Heart left ventricle (tissue), 16 donors: ENCODE results near the gene MARCHF10. TPM values are rescaled to one million over a fixed set of nuclear protein-coding genes. Genes with fewer than 3 reads are reported as not detected.

Experiments
- ATAC-seq, 4 donors: fragments of 200-7000 bp; cut with Tn5 transposase; one replicate each; pipeline ENCODE4 v1.9.1; 2020 to 2022; ENCODE audit warnings: moderate library complexity in 4 of 4, mild to moderate bottlenecking in 3 of 4, moderate number of reproducible peaks in 1 of 4
- DNase-seq, 5 donors: peaks; one replicate each; pipeline ENCODE4 v3.0.0-alpha.2; 2020
- H3K27ac ChIP-seq, 12 donors: fragments of 200-600 bp; sonication (generic) in 4 of 12; one replicate each; pipeline versions ENCODE4 v1.5.0 to v1.8.0; 2016 to 2022; ENCODE audit warnings: mild to moderate bottlenecking in 2 of 12
- H3K27me3 ChIP-seq, 9 donors: fragments of 200-600 bp; sonication (generic) in 2 of 9; one replicate each; pipeline versions ENCODE4 v1.5.1 to v1.8.0; 2016 to 2022; ENCODE audit warnings: mild to moderate bottlenecking in 3 of 9
- H3K36me3 ChIP-seq, 9 donors: fragments of 200-600 bp; sonication (generic) in 2 of 9; one replicate each; pipeline versions ENCODE4 v1.5.0 to v1.8.0; 2018 to 2022; ENCODE audit warnings: mild to moderate bottlenecking in 2 of 9
- H3K4me1 ChIP-seq, 12 donors: fragments of 200-600 bp; sonication (generic) in 4 of 12; one replicate each; pipeline versions ENCODE4 v1.5.0 to v1.8.0; 2016 to 2022; ENCODE audit warnings: mild to moderate bottlenecking in 3 of 12
- H3K4me3 ChIP-seq, 12 donors: fragments of 200-600 bp; sonication (generic) in 4 of 12; one replicate each; pipeline versions ENCODE4 v1.5.0 to v1.8.0; 2017 to 2022; ENCODE audit warnings: mild to moderate bottlenecking in 9 of 12, moderate library complexity in 4 of 12
- H3K9me3 ChIP-seq, 12 donors: fragments of 200-600 bp; sonication (generic) in 4 of 12; one replicate each; pipeline versions ENCODE4 v1.5.0 to v1.8.0; 2016 to 2022; ENCODE audit warnings: mild to moderate bottlenecking in 1 of 12
- CTCF ChIP-seq, 12 donors: fragments of 200-600 bp; sonication (generic) in 4 of 12; IDR thresholded peaks; one replicate each; pipeline versions ENCODE4 v1.5.0 to v1.8.0; 2018 to 2022; ENCODE audit warnings: antibody characterized with exemption in 12 of 12, mild to moderate bottlenecking in 5 of 12
- POLR2A ChIP-seq, 2 donors: fragments of 450-650 bp; IDR thresholded peaks; one replicate each; pipeline ENCODE4 v1.6.1; 2017; ENCODE audit warnings: antibody characterized with exemption in 2 of 2, mild to moderate bottlenecking in 2 of 2, moderate library complexity in 2 of 2
- WGBS, 4 donors: extraction: QIAGEN DNeasy Blood & Tissue Kit in 2 of 4; methylation state at CpG; one replicate each; pipeline versions ENCODE4 v1.1.5 to v1.1.7; 2013 to 2018; 5-methylcytosine and 5-hydroxymethylcytosine counted together
- intact Hi-C, 10 donors: fragments of 100-400 bp; cut with DNase I; formaldehyde crosslinking; loops; one replicate each; pipeline versions ENCODE4 v1.11.1 to v1.14.2; 2022
- polyA plus RNA-seq, 2 donors: library from polyadenylated mRNA; stranded (reverse); fragments of 200-250 nt; gene quantifications; one replicate each; pipeline ENCODE4 v1.2.3, GENCODE V29; 2013
- total RNA-seq, 9 donors: library from RNA; depleted of rRNA in 2 of 9; stranded (reverse); fragments of >200 nt in 2 of 9; fragmentation: NEBNext Ultra II Directional in 3 of 9; extraction: Animal tissue kit (Norgen Biotek cat#: 25700) in 3 of 9; gene quantifications; one replicate each; pipeline versions ENCODE4 v1.1.0 to v1.2.4, GENCODE V29; 2016 to 2023
- donor health status: ischemic (EF 13 %, LVEDD 7.1; RV severe dilation, severe dysfunction).
- donor health status: healthy with polysubstance abuse.
- donor health status: DM: no; HTN: yes; CAD: no.
- donor health status: DM: no; HTN: no; CAD: no.
- donor health status: ischemic (EF 25% LVEDD 6.9; RV normal size, moderate dysfunction).
- donor health status: ischemic (EF 25% LVEDD 5.7; RV mildly dilated, moderate dysfunction).
- donor health status: healthy.
- donor health status: DM: yes; HTN: yes; CAD: no.
- donor health status: ischemic (EF 35%, LVEDD 5.7; RV mildly dilated, moderate dysfunction).
- donor health status: nonischemic (EF 11% LVEDD 7.7; RV severe dilation, severe dysfunction).
- donor health status: DM: yes; HTN: yes; CAD: no.
- donor health status: PGD.
- donor health status: ischemic (EF 29% LVEDD 5.4; RV normal size, mild dysfunction).
- donor health status: nonischemic (EF 23%, LVEDD 6.1; RV moderate dilation, normal function).

The MARCHF10 gene
- total and polyA plus RNA-seq, 11 donors: not detected

DNA sequence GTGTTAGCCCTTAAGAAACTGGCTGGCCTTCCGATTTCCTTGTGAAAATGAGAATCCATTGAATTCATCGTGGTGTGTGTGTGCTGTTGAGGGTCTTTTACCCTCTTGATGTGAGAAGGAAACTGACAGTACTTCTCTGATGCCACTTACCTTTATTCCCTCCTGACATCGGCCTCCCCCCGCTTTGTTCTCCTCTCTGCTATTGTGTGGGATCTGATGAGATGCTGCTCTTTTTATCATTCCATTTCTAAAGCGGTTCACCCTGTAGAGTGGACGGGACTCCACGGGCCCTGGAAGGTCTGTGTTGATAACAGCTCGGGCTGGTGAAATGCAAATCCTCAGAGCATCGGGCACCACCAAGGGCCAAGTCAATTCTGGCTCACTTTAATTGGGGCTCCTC is 69.8 kb downstream of the MARCHF10 start:
- Histone ChIP-seq H3K4me1 (no peaks in the 10 kb centered on the region), H3K27ac (no peak overlapping the region), H3K27me3 (no peaks in the 10 kb centered on the region), H3K4me3 (no peak overlapping the region), H3K9me3 (no peaks in the 10 kb centered on the region), H3K36me3 (no peaks in the 10 kb centered on the region)
- TF ChIP-seq CTCF (IDR thresholded peaks at IDR 0.05) (no peak), POLR2A (IDR thresholded peaks at IDR 0.05) (no peak)
- ATAC-seq (no peak), DNase-seq (no peak)
- 79 to 91% (median 86%) methylated on average over 9 of the region's 9 CpGs for WGBS, 4 donors
- intact Hi-C loops: no loop called here

- H3K4me3 ChIP-seq: no peak overlapping the region
- 87 to 92% (median 92%) methylated on average over 8 of the region's 8 CpGs for WGBS, 4 donors
- TF ChIP-seq POLR2A (IDR thresholded peaks at IDR 0.05) (no peak), CTCF (IDR thresholded peaks at IDR 0.05) (no peak)
Observed at GRCh38 chr17:62737513-62737912, 70.6 kb downstream of the MARCHF10 start.

DNA sequence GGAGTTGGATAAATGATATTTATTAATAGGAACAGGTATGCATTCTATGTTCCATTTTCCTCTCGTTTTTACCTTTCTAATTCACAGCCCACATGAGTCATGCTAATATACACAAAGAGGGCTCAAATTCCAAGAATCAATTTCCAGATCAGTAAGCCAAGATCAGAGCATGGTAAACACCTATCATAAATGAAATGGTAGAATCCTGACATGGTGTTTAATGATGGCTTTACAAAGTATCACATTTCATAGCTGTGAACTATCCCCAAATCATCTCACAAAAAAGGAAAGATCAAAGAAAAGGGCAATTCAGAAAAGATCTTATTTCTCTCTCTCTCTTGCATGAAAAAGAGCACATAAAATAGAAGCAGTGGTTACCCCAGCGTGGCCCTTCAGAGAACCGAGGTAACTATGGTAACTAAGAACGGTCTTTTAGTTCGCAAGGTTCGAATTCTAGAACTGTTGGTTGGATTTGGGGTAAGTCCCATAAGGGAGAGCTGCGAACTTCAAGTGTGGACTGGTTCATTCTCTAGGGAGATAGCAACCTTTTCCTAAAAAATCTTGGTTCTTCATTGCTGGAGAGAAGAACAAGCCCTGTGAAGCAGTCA is 73.0 kb downstream of the MARCHF10 start:
- no peaks in the 10 kb centered on the region for H3K27me3 ChIP-seq
- no peaks in the 10 kb centered on the region for H3K9me3 ChIP-seq
- ATAC-seq (no peak), DNase-seq (no peak)
- no peak for TF ChIP-seq POLR2A (IDR thresholded peaks at IDR 0.05)
- no peak for TF ChIP-seq CTCF (IDR thresholded peaks at IDR 0.05)
- no peaks in the 10 kb centered on the region for H3K4me1 ChIP-seq
- no peak overlapping the region for H3K27ac ChIP-seq
- intact Hi-C loops: no loop called here
- 87 to 90% (median 88%) methylated on average over 7 of the region's 7 CpGs for WGBS, 4 donors
- no peak overlapping the region for H3K4me3 ChIP-seq
- no peaks in the 10 kb centered on the region for H3K36me3 ChIP-seq

More at GRCh38 chr17:62737513-62737912, 70.6 kb downstream of the MARCHF10 start:
- intact Hi-C loops: no loop called here
- DNase-seq: no peak
- H3K27ac ChIP-seq: no peak overlapping the region
- ATAC-seq: no peak
- no peaks in the 10 kb centered on the region for H3K9me3 ChIP-seq
- no peaks in the 10 kb centered on the region for H3K36me3 ChIP-seq
- no peaks in the 10 kb centered on the region for H3K27me3 ChIP-seq
- H3K4me1 ChIP-seq: no peaks in the 10 kb centered on the region

GRCh38 chr17:62732125-62732524 is 76.0 kb downstream of the MARCHF10 start:
- H3K36me3 ChIP-seq: no peaks in the 10 kb centered on the region
- no peak for DNase-seq
- H3K27ac ChIP-seq: no peak overlapping the region
- 87 to 91% (median 91%) methylated on average over 5 of the region's 5 CpGs for WGBS, 4 donors
- H3K4me3 ChIP-seq: no peak overlapping the region
- intact Hi-C loops: no loop called here
- TF ChIP-seq POLR2A (IDR thresholded peaks at IDR 0.05): no peak
- no peak for TF ChIP-seq CTCF (IDR thresholded peaks at IDR 0.05)
- H3K4me1 ChIP-seq: no peaks in the 10 kb centered on the region
- no peaks in the 10 kb centered on the region for H3K27me3 ChIP-seq
- ATAC-seq: no peak
- H3K9me3 ChIP-seq: no peaks in the 10 kb centered on the region
